IMR-90 (cell line): ENCODE data around the gene HS6ST2.

ENCODE experiments used
- CTCF ChIP-seq: conservative IDR thresholded peaks from 2 replicates; pipeline ENCODE4 v1.5.1; 2012; ENCODE audit warnings: mild to moderate bottlenecking, low read depth, low read length, improper control_type of control experiment
- POLR2A ChIP-seq: IDR thresholded peaks from 2 replicates; pipeline ENCODE4 v1.6.1; 2012; ENCODE audit warnings: mild to moderate bottlenecking, low read depth, low read length
- RAD21 ChIP-seq: IDR thresholded peaks from 2 replicates; pipeline ENCODE4 v1.6.1; 2012; ENCODE audit warnings: low read length, improper control_type of control experiment

GRCh38 chrX:132883358-132883915 is 75.0 kb downstream of the HS6ST2 start:
- TF ChIP-seq CTCF (no peak), POLR2A (no peak), RAD21 (no peak)
